Germinal center (tissue), 1 donor: ENCODE measurements around the gene RNF212B.
A peak's percentile ranks its signal among the peaks of the same experiment; 100 is the strongest.
"Not testable (repeated sequence)": the region's sequence is repeated elsewhere in the genome, so short reads cannot be mapped to it uniquely, and the experiment has no call there.

Experiments
- DNase-seq: peaks from one replicate; pipeline ENCODE4 v3.0.0; 2012; ENCODE audit warnings: mixed read lengths, low spot score

RNF212B gene

DNA sequence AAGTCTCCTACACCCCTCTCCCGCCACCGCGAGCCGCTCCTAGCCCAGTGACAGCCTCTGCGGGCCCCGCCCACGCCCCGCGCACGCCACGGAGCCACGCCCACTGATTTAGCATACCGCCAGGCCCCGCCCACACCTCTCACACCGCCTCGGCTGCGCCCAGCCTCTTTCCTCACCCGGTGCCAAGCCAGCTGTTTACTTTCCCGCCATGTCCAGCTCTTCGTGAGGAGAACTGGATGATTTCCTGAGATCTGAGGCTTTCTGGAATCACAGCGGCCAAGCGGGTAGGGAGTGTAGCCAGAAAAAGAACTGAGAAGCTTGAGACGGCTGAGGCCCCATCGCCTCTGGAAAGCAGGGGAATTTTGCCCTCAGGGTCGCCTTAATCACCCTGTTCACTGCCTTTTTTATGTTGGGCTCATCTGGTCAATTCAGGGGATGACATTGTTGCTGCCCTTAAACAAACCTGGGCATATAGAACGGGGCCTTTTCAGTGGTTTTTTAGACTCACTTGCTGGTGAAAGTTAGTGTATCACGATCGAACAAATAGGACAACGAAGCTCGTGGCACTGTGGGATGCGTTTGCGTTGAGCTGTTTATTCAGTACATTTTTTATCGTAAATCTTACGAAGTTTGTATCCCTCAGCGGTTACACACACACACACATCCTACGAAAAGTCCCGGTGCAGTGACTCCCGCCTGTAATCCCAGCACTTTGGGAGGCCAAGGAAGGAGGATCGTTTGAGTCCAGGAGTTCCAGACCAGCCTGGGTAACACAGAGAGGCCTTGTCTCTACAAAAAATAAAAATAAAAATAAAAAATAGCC is at the start of gene RNF212B:
Gene RNF212B, plus strand, starts transcription at position 165 of the 823 bp plus-strand sequence. CDS start 2,410 bp downstream, outside the sequence.
- DNase-seq, result peak; percentile 91

- no peak for DNase-seq
These were observed 44.3 kb upstream of the RNF212B start for GRCh38 chr14:23193432-23193831.

- no peak for DNase-seq
These were observed 42.1 kb upstream of the RNF212B start for GRCh38 chr14:23195552-23196101.

GRCh38 chr14:23196487-23196886 is 41.2 kb upstream of the RNF212B start:
- not testable (repeated sequence) for DNase-seq

DNA sequence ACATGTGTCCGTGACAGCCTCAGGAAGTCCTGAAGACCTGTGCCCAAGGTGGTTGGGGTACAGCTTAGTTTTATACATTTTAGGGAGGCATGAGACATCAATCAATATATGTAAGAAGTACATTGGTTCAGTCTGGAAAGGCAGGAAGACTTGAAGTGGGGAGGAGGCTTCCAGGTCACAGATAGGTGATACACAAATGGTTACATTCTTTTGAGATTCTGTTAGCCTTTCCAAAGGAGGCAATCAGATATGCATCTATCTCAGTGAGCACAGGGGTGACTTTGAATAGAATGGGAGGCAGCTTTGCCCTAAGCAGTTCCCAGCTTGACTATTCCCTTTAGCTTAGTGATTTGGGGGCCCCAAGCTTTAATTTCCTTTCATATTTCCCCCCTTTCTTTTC is 38.6 kb upstream of the RNF212B start:
- DNase-seq, result not testable (repeated sequence)

DNA sequence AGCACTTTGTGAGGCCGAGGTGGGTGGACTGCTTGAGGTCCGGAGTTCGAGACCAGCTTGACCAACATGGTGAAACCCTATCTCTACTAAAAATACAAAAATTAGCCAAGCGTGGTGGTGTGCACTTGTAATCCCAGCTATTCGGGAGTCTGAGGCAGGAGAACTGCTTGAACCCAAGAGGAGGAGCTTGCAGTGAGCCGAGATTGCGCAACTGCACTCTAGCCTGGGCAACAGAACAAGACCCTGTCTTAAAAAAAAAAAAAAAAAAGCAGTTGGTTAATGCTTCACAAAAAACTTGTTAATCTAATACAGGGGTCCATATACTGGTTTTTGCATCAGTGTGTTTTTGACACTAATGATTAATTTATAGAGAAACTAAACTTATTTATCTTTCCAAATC is 35.7 kb upstream of the RNF212B start:
- DNase-seq, result no peak

DNA sequence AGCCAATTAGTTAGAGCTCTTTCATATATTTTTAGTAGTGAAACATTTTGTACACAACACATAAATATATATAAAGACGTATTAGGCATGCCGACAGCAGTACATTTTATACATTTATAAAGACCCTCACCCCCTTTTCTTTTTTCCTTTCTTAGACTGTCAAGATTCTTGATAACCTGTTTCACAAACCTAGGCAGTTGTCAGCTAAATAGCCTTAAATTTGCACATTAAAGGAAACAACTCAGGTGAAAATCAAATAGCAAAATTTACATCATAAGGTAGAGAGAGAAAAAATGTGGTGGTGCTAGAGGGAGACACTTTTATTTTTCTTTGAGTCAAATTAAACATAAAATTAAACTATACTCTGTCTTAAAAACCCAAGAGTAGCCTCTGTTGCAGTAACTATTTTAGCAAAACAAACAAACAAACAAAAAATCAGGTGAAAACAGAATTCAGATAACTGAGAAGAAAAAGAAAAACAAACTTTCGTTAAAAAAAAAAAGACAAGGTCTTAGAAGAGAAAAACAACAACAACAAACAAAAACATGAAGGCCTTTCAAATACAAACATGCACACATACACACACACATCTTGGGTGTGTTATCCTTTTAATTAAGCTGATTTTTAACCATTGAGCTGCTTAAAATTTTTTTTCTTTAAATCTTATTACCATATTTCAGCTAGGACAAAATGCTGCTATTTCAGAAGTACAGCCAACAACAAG is 31.2 kb upstream of the RNF212B start:
- DNase-seq, result no peak

DNA sequence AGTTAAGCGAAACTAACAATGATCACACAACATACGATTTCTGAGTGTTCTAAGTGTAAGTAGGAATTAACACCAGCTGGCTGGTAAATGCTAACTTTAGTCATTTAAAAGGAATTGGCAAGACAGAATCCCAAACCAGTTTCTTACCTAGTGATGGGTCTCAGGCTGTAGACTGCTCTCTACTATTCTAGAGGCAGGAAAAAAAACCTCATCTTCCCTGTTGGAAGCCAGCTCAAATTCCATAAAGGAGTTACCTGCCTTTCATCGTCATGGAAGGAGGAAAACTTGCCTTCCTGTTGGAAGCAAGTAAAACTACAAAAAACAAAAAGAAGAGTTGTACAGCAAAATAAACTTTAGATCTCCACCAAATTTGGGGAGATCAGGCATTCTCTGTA is 30.6 kb upstream of the RNF212B start:
- DNase-seq, result no peak

GRCh38 chr14:23208324-23208723 is 29.4 kb upstream of the RNF212B start:
- no peak for DNase-seq

GRCh38 chr14:23209651-23210423 is 27.9 kb upstream of the RNF212B start:
- DNase-seq, result no peak

DNA sequence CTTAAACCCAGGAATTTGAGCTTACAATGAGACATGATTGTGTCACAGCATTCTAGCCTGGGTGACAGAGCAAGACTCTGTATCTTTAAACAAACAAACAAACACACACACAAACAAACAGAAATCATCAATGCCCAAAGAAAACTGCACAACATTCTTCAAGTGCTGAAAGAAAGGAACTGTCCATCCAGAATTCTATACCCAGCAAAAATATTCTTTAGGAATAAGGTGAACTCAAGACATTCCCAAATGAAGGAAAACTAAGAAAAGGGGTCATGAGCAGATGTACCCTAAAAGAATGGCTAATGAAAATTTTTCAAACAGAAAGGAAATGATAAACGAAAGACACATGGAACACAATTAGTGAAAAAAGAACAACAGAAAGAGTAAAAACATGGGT is 22.3 kb upstream of the RNF212B start:
- no peak for DNase-seq

GRCh38 chr14:23217032-23218020 is 20.4 kb upstream of the RNF212B start:
- DNase-seq, result no peak

- DNase-seq, result no peak
These were observed 18.7 kb upstream of the RNF212B start for GRCh38 chr14:23219075-23219474.

GRCh38 chr14:23224958-23225357 is 12.8 kb upstream of the RNF212B start:
- DNase-seq, result not testable (repeated sequence)

DNA sequence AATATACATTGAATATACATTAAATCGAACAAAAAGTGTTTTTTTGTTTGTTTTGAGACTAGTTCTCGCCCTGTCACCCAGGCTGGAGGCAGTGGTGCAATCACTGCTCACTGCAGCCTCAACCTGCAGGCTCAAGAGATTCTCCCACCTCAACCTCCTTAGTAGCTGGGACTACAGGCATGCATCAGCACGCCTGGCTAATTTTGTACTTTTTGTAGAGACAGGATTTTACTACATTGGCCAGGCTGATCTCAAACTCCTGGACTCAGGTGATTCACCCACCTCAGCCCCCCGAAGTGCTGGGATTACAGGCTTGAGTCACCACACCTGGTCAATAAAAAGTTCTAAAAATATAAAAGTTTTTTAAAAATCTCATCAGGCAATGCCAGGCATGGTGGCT is 10.2 kb upstream of the RNF212B start:
- no peak for DNase-seq

GRCh38 chr14:23228812-23229211 is 8.9 kb upstream of the RNF212B start:
- no peak for DNase-seq

DNA sequence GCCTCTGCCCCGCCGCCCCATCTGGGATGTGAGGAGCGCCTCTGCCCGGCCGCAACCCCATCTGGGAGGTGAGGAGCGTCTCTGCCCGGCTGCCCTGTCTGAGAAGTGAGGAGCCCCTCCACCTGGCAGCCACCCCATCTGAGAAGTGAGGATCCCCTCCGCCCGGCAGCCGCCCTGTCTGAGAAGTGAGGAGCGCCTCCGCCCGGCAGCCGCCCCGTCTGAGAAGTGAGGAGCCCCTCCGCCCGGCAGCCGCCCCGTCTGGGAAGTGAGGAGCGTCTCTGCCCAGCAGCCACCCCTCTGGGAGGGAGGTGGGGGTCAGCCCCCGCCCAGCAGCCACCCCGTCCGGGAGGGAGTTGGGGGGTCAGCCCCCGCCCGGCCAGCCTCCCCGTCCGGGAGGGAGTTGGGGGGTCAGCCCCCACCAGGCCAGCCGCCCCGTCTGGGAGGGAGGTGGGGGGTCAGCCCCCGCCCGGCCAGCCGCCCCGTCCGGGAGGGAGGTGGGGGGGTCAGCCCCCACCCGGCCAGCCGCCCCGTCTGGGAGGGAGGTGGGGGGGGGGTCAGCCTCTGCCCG is 5.4 kb upstream of the RNF212B start:
- DNase-seq, result not testable (repeated sequence)

DNA sequence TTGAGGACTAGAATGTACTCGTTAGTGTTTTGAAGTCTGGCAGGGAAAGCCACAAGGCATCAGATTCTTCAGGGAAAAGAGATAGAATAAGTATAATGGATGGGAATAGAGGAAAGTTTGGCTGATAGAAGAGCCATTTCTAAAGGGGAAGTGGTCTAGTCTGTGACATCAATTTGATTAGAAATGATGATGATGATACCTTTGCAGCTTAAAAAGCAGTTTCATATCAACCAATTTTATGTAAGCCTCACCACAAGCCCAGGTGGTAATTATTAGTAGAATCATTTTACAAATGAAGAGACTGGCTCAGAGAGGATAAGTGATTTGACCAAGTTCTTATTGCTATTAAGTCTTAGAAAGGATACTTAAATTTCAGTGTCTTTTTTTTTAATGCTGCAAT is 2.9 kb downstream of the RNF212B start:
- no peak for DNase-seq

DNA sequence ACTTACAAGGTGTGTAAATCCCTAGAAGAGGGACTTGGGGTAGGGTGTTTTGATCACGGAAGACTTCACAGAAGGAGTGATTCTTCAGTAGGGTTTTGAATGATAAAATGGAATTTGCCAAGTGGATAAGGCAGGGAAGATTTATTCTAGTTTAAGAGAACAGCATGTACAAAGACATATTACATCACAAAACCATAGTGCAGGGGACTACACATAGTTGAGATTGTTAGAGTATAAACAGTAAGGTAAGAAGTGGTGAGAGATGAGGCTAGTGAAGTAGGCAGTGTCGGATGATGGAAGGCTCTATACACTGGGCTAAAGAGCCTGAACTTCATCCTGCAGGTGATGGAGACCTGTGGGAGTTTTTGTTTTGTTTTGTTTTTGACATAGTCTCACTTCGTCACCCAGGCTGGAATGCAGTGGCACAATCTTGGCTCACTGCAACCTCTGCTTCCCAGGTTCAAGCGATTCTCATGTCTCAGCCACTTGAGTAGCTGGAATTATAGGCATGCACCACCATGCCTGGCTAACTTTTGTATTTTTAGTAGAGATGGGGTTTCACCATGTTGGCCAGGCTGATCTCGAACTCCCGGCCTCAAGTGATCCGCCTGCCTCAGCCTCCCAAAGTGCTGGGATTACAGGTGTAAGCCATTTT is 3.5 kb downstream of the RNF212B start:
- not testable (repeated sequence) for DNase-seq

- no peak for DNase-seq
These were observed 4.3 kb downstream of the RNF212B start for GRCh38 chr14:23242076-23242475.
